ENCODE results near the gene SOX13. TPM values are rescaled to one million over a fixed set of nuclear protein-coding genes. Genes with fewer than 3 reads are reported as not detected.

SOX13 gene
- total RNA-seq, 4 donors from 2014 or later: 10.8 to 52.0 (median 18.7) TPM

GRCh38 chr1:204131978-204132377 lies 59.1 kb downstream of the SOX13 start:
- TF ChIP-seq, protein P1, sequence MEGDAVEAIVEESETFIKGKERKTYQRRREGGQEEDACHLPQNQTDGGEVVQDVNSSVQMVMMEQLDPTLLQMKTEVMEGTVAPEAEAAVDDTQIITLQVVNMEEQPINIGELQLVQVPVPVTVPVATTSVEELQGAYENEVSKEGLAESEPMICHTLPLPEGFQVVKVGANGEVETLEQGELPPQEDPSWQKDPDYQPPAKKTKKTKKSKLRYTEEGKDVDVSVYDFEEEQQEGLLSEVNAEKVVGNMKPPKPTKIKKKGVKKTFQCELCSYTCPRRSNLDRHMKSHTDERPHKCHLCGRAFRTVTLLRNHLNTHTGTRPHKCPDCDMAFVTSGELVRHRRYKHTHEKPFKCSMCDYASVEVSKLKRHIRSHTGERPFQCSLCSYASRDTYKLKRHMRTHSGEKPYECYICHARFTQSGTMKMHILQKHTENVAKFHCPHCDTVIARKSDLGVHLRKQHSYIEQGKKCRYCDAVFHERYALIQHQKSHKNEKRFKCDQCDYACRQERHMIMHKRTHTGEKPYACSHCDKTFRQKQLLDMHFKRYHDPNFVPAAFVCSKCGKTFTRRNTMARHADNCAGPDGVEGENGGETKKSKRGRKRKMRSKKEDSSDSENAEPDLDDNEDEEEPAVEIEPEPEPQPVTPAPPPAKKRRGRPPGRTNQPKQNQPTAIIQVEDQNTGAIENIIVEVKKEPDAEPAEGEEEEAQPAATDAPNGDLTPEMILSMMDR (IDR thresholded peaks at IDR 0.05): no peak
- ATAC-seq (ENCODE audit: low FRiP score): no peak
- no peak for DNase-seq (ENCODE audit: low spot score)

DNA sequence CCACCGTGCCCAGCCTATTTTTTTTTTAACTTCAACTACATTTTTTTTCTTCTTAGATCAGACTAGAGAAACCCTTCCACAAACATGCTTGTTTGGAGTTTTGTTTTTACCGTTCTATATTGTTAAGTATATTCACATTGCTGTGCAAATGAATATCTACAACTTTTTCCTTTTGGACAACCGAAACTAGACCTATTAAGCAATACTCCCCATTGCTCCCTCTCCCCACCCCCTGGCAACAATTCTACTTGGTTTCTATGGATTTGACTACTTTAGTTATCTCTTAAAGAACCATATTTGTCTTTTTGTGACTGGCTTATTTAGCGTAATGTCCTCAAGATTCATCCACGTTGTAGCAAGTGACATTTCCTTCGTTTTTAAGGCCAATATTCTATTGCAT lies 59.8 kb downstream of the SOX13 start:
- ATAC-seq (ENCODE audit: low FRiP score): no peak
- no peak for DNase-seq (ENCODE audit: low spot score)
- TF ChIP-seq, protein P1 (IDR thresholded peaks at IDR 0.05): no peak

DNA sequence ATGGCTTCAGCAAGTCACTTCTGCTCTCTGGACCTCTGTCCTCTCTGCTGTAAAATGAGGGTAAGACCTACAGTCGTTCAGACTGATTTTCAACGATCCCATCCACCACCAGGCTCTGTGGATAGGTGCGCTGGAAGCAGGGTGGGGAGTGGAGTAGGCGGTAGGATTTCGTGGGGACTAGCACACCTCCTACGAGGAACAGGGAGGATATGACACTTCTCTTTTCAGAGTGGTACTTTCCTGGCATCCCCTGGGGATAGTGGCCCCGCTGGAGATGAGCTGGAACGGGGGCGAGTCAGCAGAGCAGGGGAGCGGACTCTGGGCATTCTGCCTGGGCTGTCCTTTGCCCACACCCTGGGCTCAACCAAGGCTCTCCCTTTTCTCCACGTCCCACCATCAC lies 61.2 kb downstream of the SOX13 start:
- ATAC-seq (ENCODE audit: low FRiP score) (no peak), DNase-seq (ENCODE audit: low spot score) (no peak)
- TF ChIP-seq, protein P1 (IDR thresholded peaks at IDR 0.05): no peak

- no peak for ATAC-seq (ENCODE audit: low FRiP score)
- TF ChIP-seq, protein P1 (IDR thresholded peaks at IDR 0.05): no peak
- DNase-seq (ENCODE audit: low spot score): no peak
Measured at GRCh38 chr1:204136814-204137213, 63.9 kb downstream of the SOX13 start.

GRCh38 chr1:204139088-204139487 lies 66.2 kb downstream of the SOX13 start:
- TF ChIP-seq, protein P1 (IDR thresholded peaks at IDR 0.05): no peak
- ATAC-seq (ENCODE audit: low FRiP score) (no peak), DNase-seq (ENCODE audit: low spot score) (no peak)

DNA sequence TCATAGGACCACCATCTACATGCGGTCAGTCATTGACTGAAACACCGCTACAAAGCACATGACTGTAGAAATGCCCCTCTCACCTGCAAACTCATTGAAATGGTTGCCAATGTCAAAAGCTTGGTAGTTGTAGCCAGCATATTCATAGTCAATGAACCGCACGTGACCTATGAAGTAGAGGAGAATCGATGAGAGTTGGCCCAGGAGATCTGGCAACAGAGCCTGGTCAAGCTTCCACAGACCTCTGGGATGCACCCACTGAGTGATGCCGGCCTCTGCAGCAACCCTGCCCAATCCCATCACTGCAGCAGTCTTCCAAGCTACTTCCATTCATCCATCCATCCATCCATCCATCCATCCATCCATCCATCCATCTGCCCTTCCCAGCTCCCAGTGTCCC lies 67.0 kb downstream of the SOX13 start:
- ATAC-seq (ENCODE audit: low FRiP score): no peak
- TF ChIP-seq, protein P1 (IDR thresholded peaks at IDR 0.05): no peak
- DNase-seq (ENCODE audit: low spot score): no peak

DNA sequence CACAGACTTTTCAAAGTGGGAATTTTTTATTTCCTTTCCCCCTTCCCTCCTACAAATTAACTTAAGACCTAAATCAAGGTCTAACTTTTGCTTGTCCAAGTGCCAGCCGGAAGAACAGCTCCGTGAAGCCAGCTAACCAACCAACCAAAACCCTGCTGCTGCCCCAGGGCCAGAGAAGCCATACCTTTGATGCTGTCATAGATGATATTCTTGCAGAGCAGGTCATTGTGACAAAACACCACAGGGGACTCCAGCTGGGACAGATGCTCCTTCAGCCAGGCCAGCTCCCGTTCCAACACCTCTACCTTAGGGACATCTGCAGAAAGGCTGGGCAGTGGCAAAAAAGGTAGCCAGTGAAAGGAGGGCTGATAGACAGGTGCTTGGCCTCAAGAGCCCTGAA lies 68.2 kb downstream of the SOX13 start:
- no peak for DNase-seq (ENCODE audit: low spot score)
- TF ChIP-seq, protein P1 (IDR thresholded peaks at IDR 0.05): no peak
- ATAC-seq (ENCODE audit: low FRiP score): no peak
